HG03442 (cell line): ENCODE data around the gene GNG12.

ENCODE experiments used
- ATAC-seq: cut with Tn5 transposase; IDR thresholded peaks from one replicate; pipeline ENCODE4 v1.9.1; 2021; ENCODE audit warnings: mild to moderate bottlenecking, moderate library complexity; ENCODE audit not compliant: unreplicated experiment

The GNG12 gene

DNA sequence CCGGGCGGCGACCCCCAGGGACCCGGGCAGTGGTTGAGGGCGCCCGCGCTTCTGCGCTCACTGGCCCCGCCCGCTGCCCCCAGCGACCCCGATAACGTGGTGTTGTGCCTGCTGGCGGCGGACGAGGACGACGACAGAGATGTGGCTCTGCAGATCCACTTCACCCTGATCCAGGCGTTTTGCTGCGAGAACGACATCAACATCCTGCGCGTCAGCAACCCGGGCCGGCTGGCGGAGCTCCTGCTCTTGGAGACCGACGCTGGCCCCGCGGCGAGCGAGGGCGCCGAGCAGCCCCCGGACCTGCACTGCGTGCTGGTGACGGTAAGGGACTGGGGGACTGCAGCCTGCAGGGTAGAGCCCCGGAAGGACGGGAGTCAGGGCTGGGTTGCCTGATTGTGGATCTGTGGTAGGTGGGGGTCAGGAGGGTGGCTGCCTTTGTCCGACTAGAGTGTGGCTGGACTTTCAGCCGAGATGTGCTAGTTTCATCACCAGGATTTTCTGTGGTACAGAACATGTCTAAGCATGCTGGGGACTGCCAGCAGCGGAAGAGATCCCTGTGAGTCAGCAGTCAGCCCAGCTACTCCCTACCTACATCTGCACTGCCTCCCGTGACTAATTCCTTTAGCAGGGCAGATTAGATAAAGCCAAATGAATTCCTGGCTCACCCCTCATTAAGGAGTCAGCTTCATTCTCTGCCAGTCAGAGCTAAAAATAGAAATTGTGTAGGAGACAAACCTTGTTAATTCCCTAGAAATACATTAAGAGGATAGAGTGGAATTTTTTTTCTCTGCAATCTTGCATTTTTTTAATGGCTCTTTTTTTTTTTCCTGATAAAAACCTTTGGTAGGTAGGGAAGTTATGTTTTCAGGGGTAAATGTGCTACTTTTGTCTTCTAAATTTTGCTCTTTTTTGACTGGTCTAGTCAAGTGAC, 146.7 kb downstream of the GNG12 start:
- ATAC-seq, result peak; percentile 23

DNA sequence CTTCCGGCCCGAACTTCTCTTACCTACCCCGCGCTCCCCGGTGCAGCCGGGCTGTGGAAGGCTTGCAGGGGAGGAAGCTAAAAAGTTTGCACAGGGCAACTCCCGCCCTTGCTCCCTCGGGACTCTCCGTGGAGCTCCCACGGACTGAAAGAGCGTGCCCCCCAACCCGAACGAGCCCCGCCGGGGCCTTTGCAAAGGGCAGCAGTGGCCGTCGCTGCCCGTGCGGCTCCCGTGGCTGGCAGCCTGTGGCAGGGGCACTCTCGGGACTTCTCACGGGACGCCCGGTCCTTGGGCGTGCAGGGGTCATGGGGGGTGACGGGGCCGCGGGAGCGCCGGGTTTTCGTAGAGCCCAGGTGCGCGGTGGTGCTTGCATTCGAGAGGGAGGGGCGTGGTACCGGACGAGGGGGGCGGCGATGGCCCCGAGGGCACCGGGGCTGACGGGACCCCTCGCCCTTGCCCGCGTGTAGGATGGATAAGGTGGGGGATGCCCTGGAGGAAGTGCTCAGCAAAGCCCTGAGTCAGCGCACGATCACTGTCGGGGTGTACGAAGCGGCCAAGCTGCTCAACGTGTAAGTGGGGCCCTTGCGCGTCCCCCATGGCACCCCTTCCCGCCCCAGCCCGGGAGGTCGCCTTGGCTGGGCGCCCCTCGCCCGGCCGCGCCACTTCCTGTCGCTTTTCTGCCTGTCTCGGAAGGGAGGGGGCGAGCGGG, 147.6 kb downstream of the GNG12 start:
- ATAC-seq, result peak; percentile 5

DNA sequence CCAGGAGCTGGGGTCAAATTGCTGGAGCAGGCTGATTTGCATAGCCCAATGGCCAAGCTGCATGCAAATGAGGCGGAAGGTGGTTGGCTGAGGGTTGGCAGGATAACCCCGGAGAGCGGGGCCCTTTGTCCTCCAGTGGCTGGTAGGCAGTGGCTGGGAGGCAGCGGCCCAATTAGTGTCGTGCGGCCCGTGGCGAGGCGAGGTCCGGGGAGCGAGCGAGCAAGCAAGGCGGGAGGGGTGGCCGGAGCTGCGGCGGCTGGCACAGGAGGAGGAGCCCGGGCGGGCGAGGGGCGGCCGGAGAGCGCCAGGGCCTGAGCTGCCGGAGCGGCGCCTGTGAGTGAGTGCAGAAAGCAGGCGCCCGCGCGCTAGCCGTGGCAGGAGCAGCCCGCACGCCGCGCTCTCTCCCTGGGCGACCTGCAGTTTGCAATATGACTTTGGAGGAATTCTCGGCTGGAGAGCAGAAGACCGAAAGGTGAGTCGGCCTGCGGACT, 148.2 kb downstream of the GNG12 start, which contains the start of gene GADD45A:
TSS of gene GADD45A (plus strand) at position 135 of the 491 bp plus-strand sequence. CDS start at position 429, 294 bp downstream.
- ATAC-seq, result peak; percentile 83

DNA sequence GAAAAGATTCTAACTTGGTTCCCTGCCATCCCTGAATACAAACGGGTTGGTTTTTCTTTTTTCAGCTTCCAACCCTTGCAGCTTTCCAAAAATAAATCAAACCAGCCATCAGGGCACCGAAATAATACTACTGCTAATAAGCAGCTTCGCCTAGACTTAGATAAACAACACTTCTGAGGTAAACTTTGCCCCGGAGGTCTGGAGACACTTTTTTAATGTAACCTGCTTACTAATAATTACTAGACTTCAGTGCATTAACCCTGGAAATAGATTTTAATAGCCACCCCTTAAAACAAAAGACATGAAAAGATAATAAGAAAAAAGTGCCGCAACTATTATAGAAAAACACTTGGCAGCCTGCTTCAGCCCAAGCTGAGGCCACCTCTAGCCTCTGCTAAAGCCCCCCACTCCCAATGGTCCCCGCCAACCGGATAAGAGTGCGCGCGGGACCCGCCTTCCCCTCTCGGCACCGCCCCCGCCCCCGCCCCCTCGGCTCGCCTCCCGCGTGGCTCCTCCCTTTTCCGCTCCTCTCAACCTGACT, 148.7 kb downstream of the GNG12 start:
- ATAC-seq, result no peak

DNA sequence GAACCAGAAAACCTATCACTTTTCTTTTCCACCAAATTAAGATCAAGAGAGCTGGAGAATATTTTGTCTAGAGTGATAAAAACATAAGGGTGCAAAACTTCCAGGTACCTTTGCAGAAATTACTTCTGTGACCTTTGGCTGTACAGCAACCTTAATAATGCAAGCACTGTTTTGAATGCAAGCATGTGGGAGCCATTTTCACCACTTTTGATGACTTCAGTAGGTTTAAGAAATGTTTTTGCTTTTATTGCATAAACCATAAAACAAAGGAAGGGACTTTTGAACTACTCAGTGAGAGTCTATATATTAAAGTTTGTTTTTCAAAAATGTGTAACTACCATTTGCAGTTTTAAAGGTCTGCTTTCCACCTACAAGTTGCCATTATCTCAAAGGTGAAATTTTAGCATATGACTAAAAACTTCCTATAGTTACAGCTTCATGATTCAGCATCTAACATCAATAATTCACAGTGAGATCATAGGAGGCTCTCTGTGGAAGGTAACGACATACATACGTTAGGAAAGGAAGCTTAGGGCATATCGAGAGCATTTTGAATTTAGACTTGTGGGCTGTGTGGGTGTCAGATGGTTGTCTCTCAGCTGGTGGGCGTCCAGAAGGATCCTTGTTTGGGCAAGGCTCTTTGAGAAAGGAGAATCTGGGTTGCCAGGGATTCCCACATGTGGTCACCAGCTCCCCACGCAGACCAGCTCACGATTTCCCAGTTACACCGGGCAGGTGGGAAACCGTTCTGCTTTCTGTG, 149.3 kb downstream of the GNG12 start:
- no peak for ATAC-seq

DNA sequence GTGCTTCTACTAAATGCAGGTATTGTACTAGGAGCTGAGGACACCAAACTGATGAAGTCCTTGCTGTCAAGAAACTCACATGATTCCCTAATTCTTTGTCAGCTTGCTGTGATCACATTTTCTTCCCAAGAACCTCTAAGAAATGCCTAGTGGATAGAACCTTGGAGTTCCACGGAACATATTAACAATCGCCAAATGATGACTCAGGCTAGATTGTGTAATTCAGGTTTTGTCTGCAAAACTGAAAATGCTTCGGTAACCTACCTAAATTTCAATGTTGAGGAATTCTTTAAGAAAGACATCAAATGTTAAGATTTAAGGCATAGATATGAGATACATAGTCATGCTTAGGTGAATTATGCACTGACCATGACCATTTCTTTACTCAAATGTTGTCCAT, 150.0 kb downstream of the GNG12 start:
- no peak for ATAC-seq

DNA sequence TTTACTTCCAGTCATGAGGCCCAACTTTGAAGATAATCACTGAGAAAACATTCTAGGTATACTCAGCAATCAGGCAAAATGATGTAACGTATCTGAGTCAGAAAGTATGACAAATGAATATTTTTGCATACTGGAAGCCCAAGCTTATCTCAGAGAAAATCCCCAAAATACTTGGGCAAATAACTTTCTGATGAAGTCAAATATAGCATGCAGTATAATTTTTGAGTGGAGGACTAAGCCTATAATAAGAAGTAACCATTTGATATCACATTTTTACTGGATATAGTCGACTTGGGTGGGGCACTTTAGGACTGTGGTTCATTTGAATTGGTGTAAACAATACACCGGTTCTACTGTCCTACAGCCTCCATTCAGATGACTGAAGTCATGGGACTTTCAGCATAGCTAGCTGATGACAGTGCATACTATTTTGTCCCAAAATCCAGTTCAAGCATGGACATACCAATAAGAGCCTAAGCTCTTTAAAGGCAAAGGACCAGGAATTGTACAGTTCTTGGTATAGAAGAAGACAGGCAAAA, 150.5 kb downstream of the GNG12 start:
- no peak for ATAC-seq

DNA sequence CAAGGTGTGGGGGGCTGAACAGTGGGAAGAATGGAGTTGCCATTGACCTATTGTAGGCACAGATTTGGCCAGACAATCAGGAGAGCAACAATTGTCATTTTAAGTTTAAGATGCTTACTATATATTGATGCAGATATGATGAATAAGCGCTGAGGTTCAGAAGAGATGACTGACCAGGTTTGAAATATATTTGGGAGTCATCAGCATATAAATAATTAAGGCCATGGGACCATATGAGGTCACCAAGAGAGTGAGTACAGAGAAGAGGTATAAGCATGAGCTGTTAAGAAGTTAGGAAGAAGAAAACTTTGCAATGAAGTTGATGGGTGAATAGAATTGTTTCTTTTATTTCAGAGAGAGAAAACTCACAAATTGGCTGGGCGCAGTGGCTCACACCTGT, 152.8 kb downstream of the GNG12 start:
- ATAC-seq, result no peak

DNA sequence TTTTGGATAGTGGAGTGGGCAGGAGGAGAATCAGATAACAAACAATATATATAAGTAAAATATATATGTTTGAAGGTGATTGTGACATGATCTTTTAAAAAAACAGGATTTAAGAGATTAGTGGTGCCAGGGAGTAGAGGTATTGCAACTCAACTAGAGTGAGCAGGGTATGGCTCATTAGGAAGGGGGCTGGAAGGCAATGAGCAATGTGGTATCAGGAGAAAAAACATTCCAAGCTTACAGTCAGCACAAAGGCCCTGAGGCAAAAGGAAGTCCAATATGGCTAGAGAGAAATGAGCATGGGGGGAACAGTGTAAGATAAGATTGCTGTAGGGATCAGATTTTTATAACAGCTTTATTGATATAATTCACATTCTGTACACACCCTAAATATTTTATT, 153.6 kb downstream of the GNG12 start:
- no peak for ATAC-seq

DNA sequence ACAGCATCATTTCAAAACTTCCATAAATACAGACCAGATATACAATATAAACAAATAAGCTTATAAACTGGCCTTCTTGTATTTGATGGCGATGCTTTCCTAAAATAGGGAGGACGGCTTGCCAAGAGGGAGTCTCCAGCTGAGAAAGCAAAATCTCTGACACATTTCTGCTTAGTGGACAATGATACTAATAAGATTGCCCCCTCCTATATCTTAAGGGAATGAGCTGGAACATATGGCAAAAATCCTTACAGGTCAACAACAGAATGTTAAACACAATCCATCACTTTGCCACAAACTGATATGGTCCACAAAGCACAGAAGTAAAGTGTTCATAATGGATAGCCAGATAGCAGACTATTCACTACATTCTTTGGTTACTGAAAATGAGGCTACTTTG, 155.3 kb downstream of the GNG12 start:
- no peak for ATAC-seq

DNA sequence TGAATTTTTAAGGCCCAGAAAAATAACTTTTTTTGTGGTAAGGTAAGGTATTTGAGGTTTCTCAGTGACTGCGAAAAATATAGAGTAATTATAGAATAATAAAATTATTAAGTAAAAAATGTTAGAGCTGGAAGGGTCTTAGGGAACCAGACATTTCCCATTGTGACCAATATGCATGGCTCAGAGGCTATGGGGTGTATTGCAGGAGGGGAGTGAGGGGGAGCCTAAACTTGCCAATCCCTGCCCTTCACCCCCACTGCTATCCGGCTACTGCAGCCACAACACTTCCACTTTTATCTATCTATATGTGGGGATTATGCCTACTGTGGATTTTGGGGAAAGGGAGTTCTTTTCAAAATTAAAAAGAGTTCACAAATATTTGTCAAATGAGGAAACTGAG, 155.9 kb downstream of the GNG12 start:
- no peak for ATAC-seq

DNA sequence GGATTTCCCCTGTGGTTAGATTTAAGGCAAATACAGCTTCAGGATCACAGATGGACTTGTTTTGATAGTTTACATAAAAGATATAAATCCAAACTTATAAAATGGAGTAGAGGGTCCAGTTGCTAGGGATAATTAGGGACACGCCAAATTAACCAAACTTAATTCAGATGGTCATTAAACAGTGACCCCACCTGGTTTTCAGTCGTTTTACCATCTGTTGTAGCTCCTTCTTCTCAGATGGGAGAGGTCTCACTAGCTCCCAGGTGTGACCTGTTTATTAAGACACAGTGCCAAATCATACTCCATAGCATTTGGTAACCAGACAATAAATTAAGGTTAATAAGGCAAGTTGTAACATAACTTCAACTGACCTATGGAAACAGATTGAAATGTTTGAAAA, 156.3 kb downstream of the GNG12 start:
- no peak for ATAC-seq

DNA sequence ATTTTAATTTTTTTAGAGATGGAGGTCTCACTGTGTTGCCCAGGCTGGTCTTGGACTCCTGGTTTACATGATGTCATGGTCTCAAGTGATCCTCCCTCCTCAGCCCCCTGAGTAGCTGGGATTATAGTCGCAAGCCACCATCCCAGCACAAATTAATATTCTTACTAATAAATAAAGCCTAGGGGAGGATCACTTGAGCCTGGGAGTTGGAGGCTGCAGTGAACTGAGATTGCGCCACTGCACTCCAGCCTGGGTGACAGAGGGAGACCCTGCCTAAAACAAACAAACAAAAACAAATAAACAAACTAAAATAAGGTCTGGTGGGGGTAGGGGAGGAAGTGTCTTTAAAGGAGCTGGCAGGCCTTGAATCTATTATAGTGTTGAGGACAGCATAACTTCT, 157.0 kb downstream of the GNG12 start:
- no peak for ATAC-seq

DNA sequence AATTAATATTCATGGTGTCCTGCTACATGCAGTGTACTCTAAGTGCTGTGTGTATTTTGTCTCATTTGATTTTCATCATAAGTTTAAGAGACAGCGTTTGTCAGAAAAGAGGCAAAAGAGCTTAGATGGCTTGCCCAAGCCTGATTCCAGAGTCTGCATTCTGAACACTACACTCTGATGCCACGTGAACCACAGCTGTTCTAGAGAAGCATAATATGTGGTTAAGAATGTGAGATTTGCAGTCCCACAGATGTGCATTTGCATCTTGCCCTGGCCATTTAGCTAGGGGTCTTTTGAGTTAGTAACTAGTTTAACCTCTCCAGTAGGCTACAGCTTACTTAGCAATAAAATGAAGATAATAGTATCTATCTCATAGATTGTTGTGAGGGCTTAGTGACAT, 157.5 kb downstream of the GNG12 start:
- ATAC-seq, result peak; percentile 67

DNA sequence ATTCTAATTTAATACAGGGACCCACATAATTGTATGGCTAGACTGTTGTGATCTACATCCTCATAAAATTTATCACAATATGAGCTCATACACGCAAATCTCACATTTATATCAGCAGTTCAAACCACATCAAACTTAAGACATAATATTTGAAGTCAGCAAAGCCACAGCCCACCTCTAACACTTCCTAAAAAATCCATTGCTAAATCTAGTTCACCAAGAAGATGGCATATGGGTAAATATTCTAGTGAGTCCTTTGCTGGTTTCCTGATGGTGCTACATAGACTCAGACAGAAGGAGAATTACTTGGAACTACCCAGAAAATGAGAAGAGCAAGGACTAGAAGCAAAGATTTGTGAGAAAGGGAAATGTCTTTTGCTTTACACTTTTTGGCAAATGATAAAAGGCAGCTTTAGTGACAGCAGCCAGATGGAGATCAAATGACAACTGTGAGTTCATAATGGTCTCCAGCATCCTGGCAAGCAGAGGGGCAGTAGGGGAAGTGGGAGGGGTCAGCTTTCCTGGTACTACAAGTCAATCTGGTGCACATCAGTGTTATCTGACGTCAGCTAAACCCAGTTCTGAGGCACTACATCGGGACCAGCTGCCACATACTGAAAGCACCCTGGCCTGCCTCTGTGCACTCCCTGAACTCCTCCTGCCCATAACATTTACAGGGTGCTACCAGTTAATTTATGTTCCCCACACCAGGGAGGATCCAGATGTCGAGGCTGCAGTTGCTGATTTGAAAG, 158.8 kb downstream of the GNG12 start:
- no peak for ATAC-seq

DNA sequence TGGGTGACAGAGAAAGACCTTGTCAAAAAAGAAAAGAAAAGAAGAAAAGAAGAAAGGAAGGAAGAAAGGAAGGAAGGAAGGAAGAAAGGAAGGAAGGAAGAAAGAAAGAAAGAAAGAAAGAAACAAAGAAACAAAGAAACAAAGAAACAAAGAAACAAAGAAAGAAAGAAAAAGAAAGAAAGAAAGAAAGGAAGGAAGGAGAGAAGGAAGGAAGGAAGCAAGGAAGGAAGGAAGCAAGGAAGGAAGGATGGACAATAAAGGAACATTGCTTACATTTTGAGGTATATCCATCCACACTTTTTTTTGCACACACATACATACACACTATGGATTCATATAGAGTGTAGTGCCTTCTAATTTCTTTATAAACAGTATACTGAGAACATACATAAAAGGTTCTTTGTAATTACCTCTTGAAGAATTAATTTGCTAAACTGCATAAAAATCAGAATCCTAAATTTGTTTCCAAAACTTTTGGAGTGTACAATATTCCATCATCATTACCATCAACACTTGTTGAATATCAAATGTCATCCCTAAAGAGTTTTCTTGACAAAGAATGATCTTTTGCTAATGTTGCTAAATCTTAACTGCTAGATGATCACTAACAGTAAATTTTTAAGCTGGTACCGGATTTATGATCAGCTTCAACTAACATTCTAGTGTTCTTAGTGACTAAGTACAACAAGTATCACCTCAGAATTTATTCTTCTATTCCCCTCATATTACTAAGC, 159.6 kb downstream of the GNG12 start:
- ATAC-seq, result no peak

DNA sequence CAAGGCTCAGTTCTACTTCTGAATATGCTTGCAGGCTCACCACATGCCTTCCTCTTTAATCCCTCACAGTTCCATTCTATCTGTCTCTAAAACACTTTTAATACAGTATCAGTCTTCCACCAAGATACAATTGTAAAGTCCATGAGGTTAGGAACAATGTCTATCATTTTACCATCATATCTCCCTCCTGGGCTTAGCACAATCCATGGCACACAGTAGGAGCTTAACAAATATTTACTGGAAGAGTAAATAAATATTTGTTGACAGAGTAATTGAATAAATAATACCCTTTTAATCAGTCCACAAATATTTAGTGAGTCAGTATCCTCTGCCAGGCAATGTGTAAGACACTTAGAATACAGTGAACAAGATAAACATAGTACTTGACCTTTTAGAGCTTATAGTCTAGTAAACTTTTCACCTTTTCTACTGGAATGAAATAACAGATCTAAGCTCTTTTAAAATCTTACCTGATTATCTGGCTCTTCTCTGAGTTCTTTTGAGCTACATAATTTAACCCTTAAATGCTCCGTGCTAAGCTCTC, 160.9 kb downstream of the GNG12 start:
- no peak for ATAC-seq

DNA sequence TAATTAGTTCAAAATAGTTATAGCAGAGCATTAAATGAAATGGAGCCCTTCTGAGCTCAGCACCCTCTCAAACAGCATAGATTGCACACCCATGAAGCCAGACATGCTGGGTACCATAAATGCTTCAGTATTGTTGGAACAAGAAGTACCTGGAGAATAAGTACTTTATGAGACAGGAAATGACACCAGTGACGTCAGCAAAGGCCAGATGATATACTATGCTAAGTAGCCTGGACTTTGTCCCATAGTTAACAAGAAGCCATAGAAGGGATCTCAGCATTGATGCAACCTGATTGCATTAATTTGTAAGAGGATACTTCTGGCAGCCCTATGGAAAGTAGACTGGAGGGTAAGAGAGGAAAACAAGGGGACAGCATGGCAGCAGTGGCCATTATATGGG, 164.6 kb downstream of the GNG12 start:
- no peak for ATAC-seq

DNA sequence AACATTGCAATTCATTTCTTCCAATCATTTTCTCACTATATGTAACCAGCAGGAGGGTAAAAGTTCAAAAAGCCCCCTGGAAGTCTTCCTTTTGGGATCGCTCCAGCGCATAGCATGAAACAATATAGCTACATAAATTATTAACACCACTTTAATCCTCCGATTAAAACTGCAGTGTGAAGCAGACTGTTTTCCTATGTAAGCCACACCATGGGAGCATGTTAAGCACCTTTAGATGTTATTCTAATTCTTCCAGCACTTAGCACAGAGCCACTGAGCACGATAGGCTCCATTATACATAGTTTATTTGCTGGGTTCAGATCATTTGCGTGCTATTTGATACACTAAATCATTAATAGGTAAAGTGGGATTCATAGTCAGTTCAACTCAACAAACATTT, 166.6 kb downstream of the GNG12 start:
- ATAC-seq, result no peak
